Ureter (tissue), 1 donor: Measurements from ENCODE around the gene RPL19. TPM values are rescaled to one million over a fixed set of nuclear protein-coding genes. Genes with fewer than 3 reads are reported as not detected.

Source experiments
- DNase-seq: peaks from one replicate; pipeline ENCODE4 v3.0.0-alpha.2; 2020; ENCODE audit warnings: low spot score
- total RNA-seq: library from RNA; stranded (reverse); gene quantifications from one replicate; pipeline ENCODE4 v1.2.4, GENCODE V29; 2023
- donor health status: DM: yes; HTN: yes; CAD: no.

Gene RPL19
- total RNA-seq, 1 donor from 2014 or later: 2,156 TPM

DNA sequence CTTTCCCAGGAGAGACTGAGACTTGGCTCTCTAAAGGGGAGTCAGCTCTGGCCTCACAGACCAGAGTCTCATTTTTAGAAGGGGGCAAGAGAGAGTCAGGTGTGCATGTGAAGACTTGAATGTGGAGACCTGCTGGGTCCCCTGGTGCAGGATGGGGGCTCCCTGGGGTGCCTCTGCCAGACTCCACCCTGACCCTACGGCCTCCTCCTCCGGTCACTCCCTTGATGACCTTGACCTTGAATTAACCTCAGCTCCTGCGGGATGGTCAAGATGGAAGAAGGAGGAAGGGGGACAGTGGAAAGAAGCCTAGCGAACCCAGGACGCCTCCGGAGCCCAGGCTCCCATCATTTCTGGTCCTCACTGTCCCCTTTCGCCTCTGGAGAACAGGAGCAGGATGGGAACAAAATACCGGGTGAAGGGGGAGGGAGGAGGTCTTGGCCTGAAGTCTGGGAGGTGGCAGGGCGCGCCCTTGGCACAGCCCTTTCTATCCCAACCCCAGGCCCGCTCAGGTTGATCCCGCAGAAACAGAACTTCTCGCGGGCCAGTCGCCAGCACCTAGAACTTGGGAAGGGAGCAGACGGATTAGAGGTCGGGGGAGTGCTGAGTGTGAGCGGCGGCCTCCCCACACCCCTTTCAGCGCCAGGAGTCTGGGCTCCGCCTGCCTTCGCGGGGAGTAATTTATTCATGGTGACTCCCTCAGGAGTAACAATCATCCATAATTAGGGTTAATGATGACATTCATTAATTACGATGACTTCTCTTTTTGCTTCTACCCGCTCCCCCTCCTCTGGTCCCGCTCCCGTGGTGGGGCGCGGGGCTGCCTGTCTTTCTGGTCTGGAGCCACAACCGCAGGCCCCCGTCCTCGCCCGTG, 24.1 kb downstream of the RPL19 start:
- no peak for DNase-seq

DNA sequence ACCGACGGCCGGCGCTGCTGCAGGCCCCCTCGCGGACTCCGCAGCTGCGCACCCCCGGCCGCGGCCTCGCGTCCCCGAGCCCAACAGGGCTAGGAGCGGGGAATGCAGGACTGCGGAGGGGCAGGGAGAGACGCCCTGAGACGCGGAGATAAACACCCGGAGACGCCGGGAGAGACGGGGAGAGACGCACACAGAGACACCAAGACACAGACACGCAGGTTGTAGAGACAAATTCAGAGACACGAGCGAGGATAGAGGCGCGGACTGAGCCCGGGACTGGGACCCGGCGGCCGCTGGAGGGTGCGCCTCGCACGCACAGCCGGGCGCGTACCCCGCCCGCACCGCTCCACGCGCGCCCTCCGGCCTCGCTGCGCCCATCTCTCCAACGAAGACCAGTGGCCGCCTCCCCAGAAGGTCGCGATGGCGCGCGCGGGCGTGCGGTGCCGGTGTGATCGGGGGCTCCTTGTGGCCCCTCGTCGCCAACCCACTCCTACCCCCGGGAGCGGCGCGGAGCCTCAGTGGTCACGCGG, 24.8 kb downstream of the RPL19 start:
- no peak for DNase-seq

DNA sequence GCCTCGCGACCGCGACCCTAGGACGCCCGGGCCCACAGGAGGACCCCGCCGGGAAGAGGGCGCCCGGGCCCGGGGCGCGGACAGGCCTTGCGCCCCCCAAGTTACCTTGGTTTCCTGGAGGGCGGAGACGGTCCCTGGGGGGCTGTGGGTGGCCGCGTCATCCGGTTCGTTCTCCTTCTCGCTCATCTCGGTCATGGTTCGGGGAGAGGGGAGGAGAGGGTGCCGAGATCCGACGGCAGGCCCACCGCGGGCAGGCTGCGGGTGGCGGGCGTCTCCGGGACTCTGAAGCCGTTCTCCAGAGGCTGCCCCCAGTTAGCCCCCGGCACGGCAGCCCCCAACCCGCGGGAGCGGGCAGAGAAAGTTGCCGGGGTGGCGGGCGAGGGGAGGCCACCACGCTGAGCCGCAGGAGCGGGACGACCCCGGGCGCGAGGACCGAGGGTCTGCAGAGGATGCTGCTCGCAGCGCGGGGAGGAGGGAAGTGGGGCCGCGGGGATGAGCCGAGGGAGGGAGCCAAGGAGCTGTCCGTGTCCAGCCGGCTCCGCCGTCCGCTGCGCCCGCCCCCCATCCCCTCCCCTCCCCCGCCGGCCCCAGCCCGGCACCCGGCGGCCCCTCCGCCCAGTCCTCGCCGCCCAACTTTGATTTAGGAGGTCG, 25.4 kb downstream of the RPL19 start, which contains the start of gene STAC2:
Gene STAC2, minus strand, starts transcription at position 638 of the 651 bp plus-strand sequence. Its CDS starts 443 bp downstream, at position 195.
- no peak for DNase-seq

DNA sequence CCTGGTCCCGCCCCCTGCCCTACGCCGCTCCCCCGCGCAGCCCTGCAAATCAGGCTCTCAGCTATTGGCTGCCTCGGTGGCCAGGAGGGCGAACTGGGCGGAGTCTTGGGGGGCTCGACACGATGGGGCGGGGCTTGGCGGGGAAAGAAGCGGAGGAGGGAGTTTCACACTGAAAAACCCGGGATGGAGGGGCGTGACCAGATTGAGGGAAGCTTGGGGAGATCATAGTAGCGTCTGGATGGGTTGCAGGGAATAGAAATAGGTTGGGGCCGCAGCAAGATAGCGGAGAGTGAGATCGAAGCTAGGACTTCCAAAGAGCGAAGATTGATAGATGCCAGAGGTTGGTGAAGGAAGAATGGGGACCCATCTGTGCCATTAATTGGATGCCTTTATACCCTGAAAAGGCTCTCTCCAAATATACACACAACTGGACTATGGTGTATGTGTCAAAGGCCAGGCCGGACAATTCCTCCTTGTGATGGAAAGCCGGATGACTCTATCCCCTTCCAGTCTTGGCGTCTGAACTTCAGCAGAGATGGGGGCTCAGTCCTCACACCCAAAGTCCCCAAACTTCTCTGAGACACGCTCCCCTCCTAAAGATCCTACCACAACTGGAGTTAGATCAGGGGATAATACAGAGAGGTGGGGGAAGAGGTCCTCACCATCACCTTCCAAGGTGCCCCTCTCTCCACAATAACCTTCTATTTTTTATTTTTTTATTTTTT, 26.0 kb downstream of the RPL19 start:
- peak; percentile 70 for DNase-seq

DNA sequence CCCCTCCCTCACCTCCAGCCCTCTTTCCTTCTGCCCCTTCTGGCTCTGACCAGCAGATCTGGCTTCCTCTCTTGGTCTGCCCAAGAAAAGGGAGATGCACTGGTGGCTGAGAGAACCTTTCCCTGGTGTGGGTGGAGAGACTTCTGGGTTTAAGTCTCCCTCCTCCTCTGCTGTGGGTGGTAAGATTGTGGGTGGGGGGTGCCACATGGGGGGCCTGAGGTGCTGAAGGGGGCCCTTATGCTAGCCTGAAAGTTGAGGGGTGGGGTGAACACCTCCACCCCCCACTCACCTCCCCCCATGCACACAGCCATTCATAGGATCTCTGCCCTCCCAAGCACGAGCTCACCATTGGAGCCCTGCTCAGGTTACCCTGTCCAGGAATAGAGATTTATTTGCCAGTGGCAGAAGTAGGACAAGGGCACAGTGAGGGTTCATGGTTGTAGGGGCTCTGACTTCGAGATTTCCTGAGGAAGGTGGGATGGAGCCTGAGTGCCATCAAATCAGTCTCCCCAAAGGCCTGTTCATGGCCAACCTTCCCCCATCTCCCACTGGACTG, 27.4 kb downstream of the RPL19 start:
- DNase-seq: no peak

DNA sequence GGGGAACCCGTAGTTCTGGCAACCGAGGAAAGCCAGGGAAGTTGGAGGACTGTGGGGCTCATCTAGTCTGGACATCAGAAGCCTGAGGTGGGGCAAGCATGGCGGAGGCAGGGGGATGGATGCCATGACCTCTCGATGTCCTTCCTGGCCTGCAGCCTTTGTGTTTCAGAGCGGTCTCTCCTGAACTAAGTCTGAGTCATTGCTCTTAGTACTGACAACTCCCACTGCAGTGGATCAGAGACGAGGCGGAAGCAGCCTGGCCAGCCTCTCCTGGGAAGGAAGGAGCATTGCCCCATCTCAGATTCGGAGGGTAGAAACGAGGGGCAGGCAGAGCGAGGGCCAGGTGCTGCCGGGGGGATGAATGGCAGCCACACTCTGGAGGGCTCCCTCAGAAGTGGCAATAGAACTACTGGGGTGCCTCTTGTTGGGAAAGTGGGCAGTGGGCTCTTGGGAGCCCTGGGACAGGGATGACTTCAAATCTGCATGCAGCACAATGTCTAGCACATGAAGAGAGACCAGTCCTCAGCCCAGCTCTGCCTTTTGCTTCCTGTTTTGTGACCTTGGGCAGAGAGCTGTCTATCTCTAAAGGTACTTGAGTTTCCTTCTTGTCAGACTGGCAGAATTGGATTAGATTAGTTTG, 29.3 kb downstream of the RPL19 start:
- no peak for DNase-seq

DNA sequence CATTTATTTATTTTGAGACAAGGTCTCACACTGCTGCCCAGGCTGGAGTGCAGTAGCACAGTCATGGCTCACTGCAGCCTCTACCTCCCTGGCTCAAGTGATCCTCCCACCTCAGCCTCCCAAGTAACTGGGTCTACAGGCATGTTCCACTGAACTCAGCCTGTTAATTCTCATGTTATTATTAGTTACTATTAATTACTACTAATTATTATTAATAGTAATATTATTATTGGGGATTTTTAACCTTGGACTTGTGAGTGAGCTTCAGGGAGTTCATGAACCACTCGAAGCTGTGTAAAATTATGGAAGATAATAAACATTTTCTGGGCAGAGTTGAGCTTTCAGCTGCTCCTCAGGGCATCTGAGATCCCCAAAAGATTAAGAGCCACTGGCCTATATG, 30.3 kb downstream of the RPL19 start:
- DNase-seq: no peak

DNA sequence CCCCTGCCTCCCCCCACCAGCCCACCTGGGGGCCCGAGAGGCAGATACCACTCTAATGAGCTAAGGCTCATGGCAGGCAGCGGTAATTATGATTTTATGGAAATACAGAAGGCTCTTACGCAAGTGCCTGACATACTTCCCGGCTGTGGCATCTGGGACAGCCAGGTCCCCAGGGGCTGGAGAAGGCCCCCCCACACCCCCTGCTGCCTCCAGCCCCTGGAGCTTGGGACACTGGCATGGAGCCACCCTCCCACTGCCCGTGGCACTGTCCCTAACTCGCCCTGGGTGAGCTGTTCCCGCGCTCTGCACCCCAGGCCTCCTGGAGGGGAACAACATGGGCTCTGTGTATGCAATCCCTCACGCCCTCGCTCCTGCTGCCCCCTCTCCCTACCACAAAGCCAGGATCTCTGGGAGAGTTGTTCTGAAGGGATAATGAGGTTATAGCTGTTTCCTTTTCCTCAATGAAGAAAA, 31.0 kb downstream of the RPL19 start:
- DNase-seq: no peak

DNA sequence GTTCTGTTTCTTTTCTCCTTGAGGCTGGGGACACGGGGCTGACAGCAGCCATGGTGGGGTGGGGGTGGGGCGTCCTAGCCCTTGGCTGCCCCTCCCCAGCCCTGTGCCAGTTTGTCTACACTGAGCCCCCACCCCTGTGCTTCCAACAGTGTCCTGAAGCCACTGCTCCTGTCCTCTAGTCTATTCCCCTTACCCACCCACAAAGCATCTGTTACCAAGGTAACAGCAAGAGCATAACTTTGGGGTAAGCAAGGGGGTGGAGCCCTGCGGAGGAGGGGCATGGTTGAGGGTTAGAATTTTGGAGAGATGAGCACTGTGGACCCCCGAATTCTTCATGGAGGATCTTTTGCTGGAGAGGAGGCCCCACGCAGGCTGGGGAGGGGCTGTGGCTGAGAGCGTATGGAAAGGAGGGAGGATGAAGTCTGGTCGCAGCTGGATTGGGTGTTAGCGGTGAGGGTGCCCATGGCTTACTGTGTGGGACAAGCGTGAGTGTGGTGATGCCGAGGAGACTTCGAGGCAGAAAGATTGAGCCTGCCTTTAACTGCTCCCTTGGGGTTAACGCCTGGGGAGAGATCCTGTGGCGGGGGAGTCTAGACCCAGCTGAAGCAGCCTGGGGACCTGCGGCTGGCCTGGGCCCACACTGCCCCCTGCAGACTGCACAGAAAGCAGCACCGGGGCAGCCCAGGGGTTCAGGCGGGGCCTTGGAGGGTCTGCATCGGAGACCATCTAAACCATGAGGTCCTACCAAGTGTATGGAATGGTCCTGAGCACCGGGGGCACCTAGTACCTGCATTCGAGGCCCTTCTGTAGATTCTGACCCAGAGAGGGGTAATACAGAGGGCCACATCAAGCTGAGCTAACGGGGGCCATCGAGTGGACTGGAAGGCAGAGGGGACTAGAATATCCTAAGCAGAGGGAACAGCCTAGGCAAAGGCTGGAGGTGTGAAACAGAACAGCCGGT, 31.8 kb downstream of the RPL19 start:
- DNase-seq: no peak

DNA sequence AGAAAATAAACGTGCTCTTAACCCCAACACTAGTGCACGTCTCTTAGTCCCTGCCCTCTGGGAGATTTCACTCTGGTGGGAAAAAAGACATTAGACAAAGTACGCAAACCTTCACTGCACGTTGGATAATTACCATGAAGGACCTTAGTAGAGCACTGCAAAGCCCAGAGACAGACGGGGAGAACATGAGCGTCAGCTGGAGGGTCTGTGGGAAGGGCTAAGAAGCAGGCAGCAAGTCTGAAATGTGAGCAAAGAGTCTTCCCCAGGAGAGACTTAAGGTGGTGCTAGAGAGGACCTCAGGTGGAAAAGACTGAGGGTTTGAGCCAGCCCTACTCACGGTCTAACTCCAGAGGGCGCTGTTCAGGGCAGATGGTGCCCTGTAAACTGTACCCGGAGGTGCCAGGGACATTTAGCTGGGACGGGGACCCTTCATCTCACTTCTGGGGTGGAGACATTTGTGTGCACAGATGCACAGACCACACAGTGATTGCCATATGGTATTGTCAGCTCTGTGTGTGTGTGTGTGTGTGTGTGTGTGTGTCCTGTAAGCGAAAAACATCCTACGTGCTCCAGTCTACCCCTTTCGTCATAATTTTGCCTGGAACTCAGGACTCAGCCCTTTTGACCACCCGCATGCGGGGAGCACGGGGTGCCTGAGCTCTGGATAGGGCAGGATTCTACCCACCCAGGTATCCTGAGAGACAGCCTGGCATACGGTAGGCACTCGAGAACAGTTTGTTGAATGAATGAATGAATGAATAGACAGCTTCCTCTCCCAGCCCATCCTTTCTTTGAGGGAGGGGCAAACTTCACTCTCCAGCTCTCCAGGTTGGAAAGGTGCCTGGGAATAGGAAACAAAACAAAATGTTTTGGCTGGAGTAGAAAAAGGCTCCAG, 35.7 kb downstream of the RPL19 start:
- DNase-seq: no peak

DNA sequence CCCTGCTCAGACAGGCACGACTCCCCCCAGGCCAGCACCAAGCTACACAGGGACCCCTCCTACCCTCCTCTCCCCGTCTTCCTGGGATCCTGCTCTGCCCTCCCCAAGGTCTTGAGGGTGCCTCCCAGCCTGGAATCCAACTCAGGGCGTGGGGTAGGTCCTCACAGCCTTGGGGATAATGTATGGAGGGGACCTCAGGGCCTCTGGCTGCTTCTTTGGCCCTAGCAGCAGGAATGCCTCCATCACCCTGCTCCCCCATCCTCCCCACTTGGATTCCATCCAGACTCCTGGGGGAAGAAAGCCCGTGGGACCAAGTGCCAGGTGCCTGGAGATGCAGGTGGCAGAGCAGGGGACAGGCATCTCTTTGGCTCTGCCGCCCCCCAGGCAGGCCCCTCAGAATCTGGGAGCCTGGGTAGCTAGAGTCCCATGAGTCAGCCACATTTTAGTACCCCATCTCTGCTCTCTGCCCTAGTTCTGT, 36.4 kb downstream of the RPL19 start:
- no peak for DNase-seq

DNA sequence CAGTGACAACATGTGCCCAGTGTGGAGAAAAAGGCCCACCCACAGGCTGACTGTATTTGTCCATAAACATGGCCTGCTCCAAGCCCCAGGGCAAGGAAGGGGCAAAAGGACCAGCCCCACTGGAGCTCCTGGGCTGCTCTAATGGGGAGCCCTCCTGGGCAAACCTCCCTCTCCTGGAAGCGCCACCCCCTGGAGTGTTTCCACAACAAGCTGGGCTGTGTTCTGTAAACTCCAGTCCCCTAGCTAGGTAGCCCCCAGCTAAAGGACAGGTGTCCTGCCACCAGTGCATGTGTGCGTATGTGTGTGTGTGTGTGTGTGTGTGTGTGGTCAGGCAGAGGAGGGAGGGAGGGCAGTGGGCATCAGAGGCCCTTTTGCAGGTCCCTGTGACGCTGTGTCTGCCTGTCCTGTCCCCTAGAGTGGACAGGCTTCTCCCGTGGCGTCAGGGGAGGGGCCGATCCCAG, 36.9 kb downstream of the RPL19 start:
- DNase-seq: no peak

DNA sequence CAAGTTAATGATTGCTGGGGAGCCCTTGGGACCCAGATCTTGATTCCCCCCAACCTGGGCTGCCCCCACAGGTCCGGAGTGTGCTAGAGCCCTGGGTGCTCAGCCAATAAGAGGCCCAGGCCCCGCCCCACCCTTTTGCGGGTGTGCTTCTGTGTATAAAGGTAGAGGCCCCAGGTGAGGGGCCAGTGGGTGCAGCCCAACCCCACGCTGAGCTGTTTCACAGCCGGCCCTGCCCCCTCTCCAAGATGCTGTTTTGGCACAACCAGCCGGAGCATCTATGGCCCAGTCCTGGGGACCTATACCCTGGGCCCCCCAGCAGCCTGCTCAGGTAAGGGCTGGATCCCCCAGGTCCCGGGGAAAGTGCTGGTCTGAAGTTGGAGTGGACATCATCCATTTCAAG, 37.5 kb downstream of the RPL19 start:
- DNase-seq: no peak

DNA sequence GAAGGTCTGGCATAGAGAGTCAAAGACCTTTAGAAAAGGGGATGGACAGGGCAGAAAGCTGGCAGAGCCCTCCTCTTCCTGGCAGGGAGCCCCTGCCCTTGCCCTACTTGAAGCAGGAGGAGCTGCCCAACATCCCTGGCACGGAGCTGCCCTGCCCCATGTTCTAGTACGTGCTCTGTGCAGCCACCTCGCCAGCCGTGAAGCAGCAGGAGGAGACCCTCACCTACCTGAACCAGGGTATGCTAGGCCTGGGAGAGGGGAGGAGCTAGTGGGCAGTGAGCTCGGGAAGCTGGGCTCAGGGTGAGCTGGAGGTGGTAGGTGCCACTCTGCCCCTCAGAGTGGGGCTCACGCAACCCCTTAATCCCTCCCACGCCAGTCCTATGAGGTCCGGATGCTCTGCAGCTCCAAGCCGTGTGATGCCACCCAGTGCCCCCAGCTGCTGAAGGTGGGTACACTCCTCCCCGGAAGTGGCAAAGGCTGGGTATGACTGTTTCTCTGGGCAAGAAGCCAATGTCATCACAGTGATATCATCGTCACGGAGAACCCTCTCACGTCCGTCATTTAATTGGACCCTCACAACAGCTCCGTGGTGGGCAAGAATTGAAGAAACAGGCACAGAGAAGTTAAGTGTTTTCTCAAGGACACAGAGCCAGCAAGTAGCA, 38.4 kb downstream of the RPL19 start:
- peak; percentile 78 for DNase-seq

DNA sequence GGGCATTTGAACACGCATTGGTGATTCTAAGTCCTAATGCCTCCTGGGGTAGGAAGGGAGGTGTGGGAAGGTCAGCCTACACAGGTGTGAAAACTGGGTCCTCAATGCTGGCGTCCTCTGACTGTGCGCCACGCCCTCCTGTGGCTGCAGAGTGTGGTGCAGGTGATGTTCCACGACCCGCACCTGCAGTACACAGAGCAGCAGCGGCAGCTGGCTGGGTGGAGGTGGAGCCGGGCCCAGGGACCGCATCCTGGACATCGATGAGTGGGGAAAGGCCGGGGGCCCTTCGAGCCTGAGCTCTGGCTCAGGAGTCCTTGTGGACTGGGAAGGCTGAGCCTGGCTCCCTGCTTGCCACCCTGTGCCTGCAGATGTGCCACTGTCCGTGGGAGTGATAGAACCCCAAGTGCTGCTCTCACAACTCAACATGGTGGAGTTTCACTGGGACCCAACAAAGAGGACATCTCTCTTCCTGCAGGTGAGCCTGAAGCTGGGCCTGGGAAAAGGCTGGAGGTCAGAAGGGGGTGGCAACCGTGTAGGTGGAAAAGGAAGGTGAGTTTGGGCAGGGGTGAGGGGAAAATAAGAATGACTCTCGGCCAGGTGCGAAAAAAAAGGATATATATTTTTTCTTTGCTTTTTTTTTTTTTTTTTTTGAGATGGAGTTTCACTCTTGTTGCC, 39.7 kb downstream of the RPL19 start:
- no peak for DNase-seq

DNA sequence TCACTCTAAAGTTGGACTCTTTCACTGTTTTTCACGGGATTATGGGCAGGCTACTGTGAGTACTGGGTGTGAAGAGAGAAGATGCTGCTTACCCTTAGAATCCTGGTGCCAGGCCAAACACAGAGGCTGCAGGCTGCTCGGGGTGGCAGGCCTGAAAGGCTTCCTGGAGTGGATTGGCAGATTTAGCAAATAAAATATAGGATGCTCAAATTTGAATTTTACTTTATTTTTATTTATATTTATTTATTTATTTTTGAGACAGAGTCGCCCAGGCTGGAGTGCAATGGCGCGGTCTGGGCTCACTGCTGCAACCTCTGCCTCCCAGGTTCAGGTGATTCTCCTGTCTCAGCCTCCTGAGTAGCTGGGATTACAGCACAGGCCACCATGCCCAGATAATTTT, 40.5 kb downstream of the RPL19 start:
- no peak for DNase-seq

DNA sequence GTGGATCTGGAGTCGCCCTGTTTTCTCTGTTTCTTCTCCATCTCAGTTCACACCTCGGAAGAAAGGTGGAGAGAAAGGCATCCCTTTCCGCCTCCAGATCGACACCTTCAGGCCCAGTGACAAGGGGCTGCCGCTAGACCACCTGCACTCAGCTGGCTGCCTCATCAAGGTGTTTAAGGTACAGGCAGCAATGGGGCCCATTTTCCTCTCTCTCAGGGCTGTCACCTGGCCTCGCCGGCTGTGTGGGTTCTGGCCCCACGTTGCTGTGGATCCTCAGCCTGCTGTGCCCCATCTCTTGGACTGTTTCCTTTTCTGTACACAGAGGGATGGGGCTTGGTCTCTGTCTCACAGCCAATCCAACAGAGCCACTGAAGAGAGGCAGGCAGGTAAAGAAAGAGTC, 43.1 kb downstream of the RPL19 start:
- no peak for DNase-seq
